Adrenal gland (tissue), 5 donors: ENCODE data around the gene AMPD3.

Source experiments
- CTCF ChIP-seq, 6 experiments: fragments of 450-650 bp in 4 of 6; fragments of 200-600 bp in 2 of 6; sonication (generic) in 1 of 6; IDR thresholded peaks; 1 replicate in 5 of 6; 2 replicates in 1 of 6; pipeline versions ENCODE4 v1.5.1 to v1.8.0; 2016 to 2021; ENCODE audit warnings: antibody characterized with exemption in 6 of 6, mild to moderate bottlenecking in 2 of 6, moderate library complexity in 1 of 6
- POLR2A ChIP-seq, 2 donors: fragments of 450-650 bp; IDR thresholded peaks; one replicate each; pipeline ENCODE4 v1.6.1; 2017; ENCODE audit warnings: antibody characterized with exemption in 2 of 2, mild to moderate bottlenecking in 2 of 2, moderate library complexity in 1 of 2
- donor health status: DM: no; HTN: no; CAD: no.

GRCh38 chr11:10409207-10409661 lies 45.8 kb upstream of the AMPD3 start:
- TF ChIP-seq POLR2A (IDR thresholded peaks at IDR 0.05) (no peak), CTCF (IDR thresholded peaks at IDR 0.05) (no peak)
